ENCODE results near the gene ACTN3. TPM values are rescaled to one million over a fixed set of nuclear protein-coding genes. Genes with fewer than 3 reads are reported as not detected.

The ACTN3 gene
- total RNA-seq, 2 donors from 2014 or later: 0.58 to 3.0 TPM

- no peaks in the 10 kb centered on the region for H3K27me3 Mint-ChIP-seq
- H3K27ac Mint-ChIP-seq: no peak overlapping the region
- no peak for ATAC-seq (replicated peaks)
- no peaks in the 10 kb centered on the region for H3K36me3 Mint-ChIP-seq (ENCODE audit: low read depth)
- no peak overlapping the region for H3K4me3 Mint-ChIP-seq
- H3K9me3 Mint-ChIP-seq: no peaks in the 10 kb centered on the region
- no peaks in the 10 kb centered on the region for H3K4me1 Mint-ChIP-seq
Measured at GRCh38 chr11:66550887-66551286, 4.2 kb downstream of the ACTN3 start.

GRCh38 chr11:66554602-66555001 lies 7.9 kb downstream of the ACTN3 start:
- no peak overlapping the region for H3K4me3 Mint-ChIP-seq
- peaks cover 4% of the 10 kb centered on the region for H3K27me3 Mint-ChIP-seq
- H3K27ac Mint-ChIP-seq: no peak overlapping the region
- ATAC-seq (replicated peaks): no peak
- no peaks in the 10 kb centered on the region for H3K9me3 Mint-ChIP-seq
- H3K36me3 Mint-ChIP-seq (ENCODE audit: low read depth): no peaks in the 10 kb centered on the region
- H3K4me1 Mint-ChIP-seq: no peaks in the 10 kb centered on the region

GRCh38 chr11:66555416-66555815 lies 8.7 kb downstream of the ACTN3 start:
- Mint-ChIP-seq H3K4me1 (no peaks in the 10 kb centered on the region), H3K9me3 (no peaks in the 10 kb centered on the region), H3K36me3 (ENCODE audit: low read depth) (no peaks in the 10 kb centered on the region), H3K27me3 (peaks cover 4% of the 10 kb centered on the region), H3K27ac (no peak overlapping the region), H3K4me3 (no peak overlapping the region)
- ATAC-seq (replicated peaks): no peak

GRCh38 chr11:66556086-66556485 lies 9.4 kb downstream of the ACTN3 start:
- no peak for ATAC-seq (replicated peaks)
- Mint-ChIP-seq H3K4me1 (no peaks in the 10 kb centered on the region), H3K27me3 (peaks cover 4% of the 10 kb centered on the region), H3K4me3 (no peak overlapping the region), H3K36me3 (ENCODE audit: low read depth) (no peaks in the 10 kb centered on the region), H3K27ac (no peak overlapping the region), H3K9me3 (no peaks in the 10 kb centered on the region)

GRCh38 chr11:66557733-66558326 lies 11.1 kb downstream of the ACTN3 start:
- ATAC-seq (replicated peaks): no peak
- peaks cover 4% of the 10 kb centered on the region for H3K27me3 Mint-ChIP-seq
- no peaks in the 10 kb centered on the region for H3K9me3 Mint-ChIP-seq
- H3K27ac Mint-ChIP-seq: no peak overlapping the region
- H3K36me3 Mint-ChIP-seq (ENCODE audit: low read depth): no peaks in the 10 kb centered on the region
- H3K4me3 Mint-ChIP-seq: no peak overlapping the region
- H3K4me1 Mint-ChIP-seq: no peaks in the 10 kb centered on the region

- H3K36me3 Mint-ChIP-seq (ENCODE audit: low read depth): no peaks in the 10 kb centered on the region
- no peak overlapping the region for H3K4me3 Mint-ChIP-seq
- peaks cover 4% of the 10 kb centered on the region for H3K27me3 Mint-ChIP-seq
Measured at GRCh38 chr11:66559142-66559865, 12.6 kb downstream of the ACTN3 start.

GRCh38 chr11:66559866-66560676 lies 13.4 kb downstream of the ACTN3 start:
- no peaks in the 10 kb centered on the region for H3K4me1 Mint-ChIP-seq
- no peaks in the 10 kb centered on the region for H3K36me3 Mint-ChIP-seq (ENCODE audit: low read depth)
- H3K27ac Mint-ChIP-seq: no peak overlapping the region
- no peak for ATAC-seq (replicated peaks)
- no peak overlapping the region for H3K4me3 Mint-ChIP-seq
- H3K27me3 Mint-ChIP-seq: peaks cover 4% of the 10 kb centered on the region
- H3K9me3 Mint-ChIP-seq: no peaks in the 10 kb centered on the region

More at GRCh38 chr11:66559142-66559865, 12.6 kb downstream of the ACTN3 start:
- H3K27ac Mint-ChIP-seq: no peak overlapping the region
- H3K4me1 Mint-ChIP-seq: no peaks in the 10 kb centered on the region
- H3K9me3 Mint-ChIP-seq: no peaks in the 10 kb centered on the region
- ATAC-seq (replicated peaks): peak; percentile 32

- H3K27ac Mint-ChIP-seq: no peak overlapping the region
- no peak overlapping the region for H3K4me3 Mint-ChIP-seq
- peaks cover 4% of the 10 kb centered on the region for H3K27me3 Mint-ChIP-seq
- H3K4me1 Mint-ChIP-seq: no peaks in the 10 kb centered on the region
- no peaks in the 10 kb centered on the region for H3K36me3 Mint-ChIP-seq (ENCODE audit: low read depth)
- no peak for ATAC-seq (replicated peaks)
- H3K9me3 Mint-ChIP-seq: no peaks in the 10 kb centered on the region
Measured at GRCh38 chr11:66561178-66561974, 14.7 kb downstream of the ACTN3 start.

- Mint-ChIP-seq H3K27me3 (peaks cover 4% of the 10 kb centered on the region), H3K36me3 (ENCODE audit: low read depth) (no peaks in the 10 kb centered on the region), H3K9me3 (no peaks in the 10 kb centered on the region), H3K4me3 (no peak overlapping the region), H3K27ac (no peak overlapping the region), H3K4me1 (no peaks in the 10 kb centered on the region)
- ATAC-seq (replicated peaks): no peak
Measured at GRCh38 chr11:66561975-66562248, 15.2 kb downstream of the ACTN3 start.

GRCh38 chr11:66562275-66562674 lies 15.6 kb downstream of the ACTN3 start:
- Mint-ChIP-seq H3K4me1 (no peaks in the 10 kb centered on the region), H3K36me3 (ENCODE audit: low read depth) (no peaks in the 10 kb centered on the region), H3K27me3 (peaks cover 2% of the 10 kb centered on the region), H3K9me3 (no peaks in the 10 kb centered on the region), H3K27ac (no peak overlapping the region), H3K4me3 (no peak overlapping the region)
- no peak for ATAC-seq (replicated peaks)

- H3K36me3 Mint-ChIP-seq (ENCODE audit: low read depth): no peaks in the 10 kb centered on the region
- H3K27me3 Mint-ChIP-seq: no peaks in the 10 kb centered on the region
- no peak for ATAC-seq (replicated peaks)
- H3K4me3 Mint-ChIP-seq: no peak overlapping the region
- H3K27ac Mint-ChIP-seq: no peak overlapping the region
- no peaks in the 10 kb centered on the region for H3K4me1 Mint-ChIP-seq
- H3K9me3 Mint-ChIP-seq: no peaks in the 10 kb centered on the region
Measured at GRCh38 chr11:66562907-66563583, 16.3 kb downstream of the ACTN3 start.

- H3K27me3 Mint-ChIP-seq: no peaks in the 10 kb centered on the region
Measured at GRCh38 chr11:66563832-66564231, 17.1 kb downstream of the ACTN3 start.

GRCh38 chr11:66564538-66564937 lies 17.8 kb downstream of the ACTN3 start:
- no peaks in the 10 kb centered on the region for H3K36me3 Mint-ChIP-seq (ENCODE audit: low read depth)
- H3K9me3 Mint-ChIP-seq: no peaks in the 10 kb centered on the region
- H3K27ac Mint-ChIP-seq: no peak overlapping the region
- H3K27me3 Mint-ChIP-seq: no peaks in the 10 kb centered on the region
- no peak overlapping the region for H3K4me3 Mint-ChIP-seq
- no peak for ATAC-seq (replicated peaks)
- no peaks in the 10 kb centered on the region for H3K4me1 Mint-ChIP-seq

More at GRCh38 chr11:66563832-66564231, 17.1 kb downstream of the ACTN3 start:
- Mint-ChIP-seq H3K4me1 (no peaks in the 10 kb centered on the region), H3K9me3 (no peaks in the 10 kb centered on the region), H3K27ac (no peak overlapping the region), H3K4me3 (no peak overlapping the region), H3K36me3 (ENCODE audit: low read depth) (no peaks in the 10 kb centered on the region)
- no peak for ATAC-seq (replicated peaks)

GRCh38 chr11:66564984-66565383 lies 18.3 kb downstream of the ACTN3 start:
- Mint-ChIP-seq H3K9me3 (no peaks in the 10 kb centered on the region), H3K36me3 (ENCODE audit: low read depth) (no peaks in the 10 kb centered on the region), H3K4me3 (no peak overlapping the region), H3K4me1 (no peaks in the 10 kb centered on the region), H3K27me3 (no peaks in the 10 kb centered on the region), H3K27ac (no peak overlapping the region)
- no peak for ATAC-seq (replicated peaks)

Data from activated T-helper 17 cell treated with anti-CD3 and anti-CD28 coated beads, Interleukin-2, amount 50 U/mL, for 72 hours (primary cell).